HepG2 (cell line): ENCODE results near the gene ACTR1B. TPM values are rescaled to one million over a fixed set of nuclear protein-coding genes. Genes with fewer than 3 reads are reported as not detected.

Source experiments
- ARID2 ChIP-seq: sonication (generic); formaldehyde crosslinking; IDR thresholded peaks from 2 replicates; pipeline ENCODE4 v1.8.1; 2022; ENCODE audit warnings: mild to moderate bottlenecking, missing genetic modification reagents, borderline replicate concordance
- ATF1 ChIP-seq: IDR thresholded peaks from 2 replicates; pipeline ENCODE4 v1.6.1; 2016; ENCODE audit warnings: mild to moderate bottlenecking, control low read depth
- FOXP1 ChIP-seq, 2 experiments: fragments of 450-650 bp in 1 of 2; IDR thresholded peaks; 2 replicates each; pipeline ENCODE4 v1.6.1; 2017 to 2018; ENCODE audit warnings: antibody characterized with exemption in 1 of 2
- MAZ ChIP-seq, 2 experiments: sonication (generic) in 1 of 2; formaldehyde crosslinking in 1 of 2; IDR thresholded peaks; 2 replicates each; pipeline versions ENCODE4 v1.5.0 to v1.6.1; 2012 to 2020; ENCODE audit warnings: low read depth in 2 of 2, mild to moderate bottlenecking in 2 of 2, borderline replicate concordance in 1 of 2, improper control_type of control experiment in 1 of 2, low read length in 1 of 2, missing genetic modification reagents in 1 of 2, moderate library complexity in 1 of 2
- MIXL1 ChIP-seq: IDR thresholded peaks from 2 replicates; pipeline ENCODE4 v1.6.1; 2016
- NFE2L2 ChIP-seq: fragments of 150-350 bp; IDR thresholded peaks from 2 replicates; pipeline ENCODE4 v1.6.1; 2014; ENCODE audit warnings: low read length
- NR2C2 ChIP-seq: sonication (generic); formaldehyde crosslinking; IDR thresholded peaks from 2 replicates; pipeline ENCODE4 v1.4.0; 2020; ENCODE audit warnings: missing genetic modification reagents, mild to moderate bottlenecking, moderate library complexity, borderline replicate concordance
- ONECUT2 ChIP-seq: sonication (generic); formaldehyde crosslinking; IDR thresholded peaks from 2 replicates; pipeline ENCODE4 v1.4.0; 2020; ENCODE audit warnings: missing genetic modification reagents
- SNRNP70 ChIP-seq: fragments of 200-400 bp; formaldehyde crosslinking; IDR thresholded peaks from 2 replicates; pipeline ENCODE4 v1.6.1; 2017; ENCODE audit warnings: mild to moderate bottlenecking, low read depth, low read length, moderate library complexity
- ZBTB7B ChIP-seq: sonication (generic); formaldehyde crosslinking; IDR thresholded peaks from 2 replicates; pipeline ENCODE4 v1.4.0; 2020; ENCODE audit warnings: missing genetic modification reagents
- ZNF20 ChIP-seq: sonication (generic); formaldehyde crosslinking; IDR thresholded peaks from 2 replicates; pipeline ENCODE4 v1.4.0; 2020; ENCODE audit warnings: mild to moderate bottlenecking, moderate library complexity, missing genetic modification reagents
- ZNF205 ChIP-seq: IDR thresholded peaks from 2 replicates; pipeline ENCODE4 v1.6.1; 2018; ENCODE audit warnings: missing biosample characterization, missing genetic modification reagents
- ZNF260 ChIP-seq: sonication (generic); formaldehyde crosslinking; IDR thresholded peaks from 2 replicates; pipeline ENCODE4 v1.4.0; 2020; ENCODE audit warnings: missing genetic modification reagents, low read depth, mild to moderate bottlenecking, borderline replicate concordance
- ZNF264 ChIP-seq: sonication (generic); formaldehyde crosslinking; IDR thresholded peaks from 2 replicates; pipeline ENCODE4 v1.4.0; 2020; ENCODE audit warnings: missing genetic modification reagents
- ZNF703 ChIP-seq: sonication (generic); formaldehyde crosslinking; IDR thresholded peaks from 2 replicates; pipeline ENCODE4 v1.5.1; 2020; ENCODE audit warnings: missing genetic modification reagents, mild to moderate bottlenecking, moderate library complexity, borderline replicate concordance
- ZNF792 ChIP-seq: IDR thresholded peaks from 2 replicates; pipeline ENCODE4 v1.6.1; 2016
- polyA plus RNA-seq, 8 experiments: library from polyadenylated mRNA; depleted of rRNA in 3 of 8; stranded (reverse) in 7 of 8; unstranded in 1 of 8; fragments of >200 nt; fragmentation: Illumina TruSeq in 4 of 8; extraction: Trizol in 4 of 8; gene quantifications; 2 replicates each; pipeline versions ENCODE4 v1.2.1 to v1.2.3, GENCODE V29; 2011 to 2016; ENCODE audit warnings: low read depth in 4 of 8, missing spikeins in 1 of 8, mixed read lengths in 1 of 8; ENCODE audit not compliant: insufficient read depth in 1 of 8
- total RNA-seq, 5 experiments: library from RNA; depleted of rRNA; stranded (reverse); fragments of >200 nt; fragmentation: Illumina TruSeq; extraction: Trizol; gene quantifications; 2 replicates each; pipeline ENCODE4 v1.2.3, GENCODE V29; 2016; ENCODE audit warnings: low read depth in 1 of 5
- TF ChIP-seq, protein P1 (sequence below): sonication (generic); formaldehyde crosslinking; IDR thresholded peaks from 2 replicates; pipeline ENCODE4 v1.4.0; 2020; ENCODE audit warnings: missing genetic modification reagents
- TF ChIP-seq, protein P2 (sequence below): IDR thresholded peaks from 2 replicates; pipeline ENCODE4 v1.6.1; 2016; ENCODE audit warnings: missing compliant biosample characterization, missing genetic modification reagents, borderline replicate concordance
- TF ChIP-seq, protein P3 (sequence below), 2 experiments: sonication (generic) in 1 of 2; formaldehyde crosslinking in 1 of 2; IDR thresholded peaks; 2 replicates each; pipeline versions ENCODE4 v1.4.0 to v1.6.1; 2016 to 2020; ENCODE audit warnings: borderline replicate concordance in 1 of 2, low read depth in 1 of 2, mild to moderate bottlenecking in 1 of 2, missing genetic modification reagents in 1 of 2

Gene ACTR1B
- total and polyA plus RNA-seq, 2 of the 13 experiments (the other 11 are each of a cell fraction or from before 2014, with no cell fraction given), result 61.7 to 76.7 TPM

DNA sequence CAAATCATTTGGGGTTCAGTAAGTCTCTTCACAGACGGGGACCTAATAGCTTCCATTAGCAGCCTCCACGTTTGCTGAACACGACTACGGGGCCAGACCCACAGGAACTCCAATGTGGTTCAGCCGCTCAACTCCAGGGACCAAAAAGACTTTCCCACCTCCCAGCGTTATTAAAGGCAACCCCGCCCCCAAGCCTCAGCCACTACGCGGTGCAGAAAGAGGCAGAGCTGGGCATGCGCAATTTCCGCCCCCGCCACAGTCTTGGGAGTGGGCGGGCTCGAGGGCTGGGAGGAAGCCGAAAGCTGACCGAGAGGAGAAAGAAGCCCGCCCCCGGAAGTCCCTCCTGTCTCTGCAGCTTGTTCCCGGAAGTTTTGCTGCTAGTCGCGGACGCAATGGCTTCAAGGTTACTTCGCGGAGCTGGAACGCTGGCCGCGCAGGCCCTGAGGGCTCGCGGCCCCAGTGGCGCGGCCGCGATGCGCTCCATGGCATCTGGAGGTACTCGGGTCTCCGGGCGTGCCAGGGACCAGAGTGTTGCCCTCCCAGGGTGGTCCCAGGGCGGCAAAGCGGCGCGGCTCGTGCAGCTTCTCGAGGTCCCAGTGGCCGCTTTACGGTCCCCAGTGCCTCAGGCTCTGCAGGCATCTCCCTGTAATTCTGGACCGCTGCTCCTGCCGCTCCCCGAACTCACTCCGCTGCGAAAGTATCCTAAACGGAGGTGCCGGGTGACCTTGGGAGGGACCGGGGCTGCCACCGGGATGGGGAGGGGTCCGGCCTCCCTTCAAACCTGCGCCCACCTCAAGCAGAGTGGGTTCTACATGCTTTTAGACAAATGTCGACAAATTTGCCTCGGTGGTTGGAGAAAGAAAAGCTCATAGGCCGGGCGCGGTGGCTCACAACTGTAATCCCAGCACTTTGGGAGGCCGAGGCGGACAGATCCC, 17.9 kb downstream of the ACTR1B start, which contains the start of gene COX5B (continued):
- TF ChIP-seq, protein P1, sequence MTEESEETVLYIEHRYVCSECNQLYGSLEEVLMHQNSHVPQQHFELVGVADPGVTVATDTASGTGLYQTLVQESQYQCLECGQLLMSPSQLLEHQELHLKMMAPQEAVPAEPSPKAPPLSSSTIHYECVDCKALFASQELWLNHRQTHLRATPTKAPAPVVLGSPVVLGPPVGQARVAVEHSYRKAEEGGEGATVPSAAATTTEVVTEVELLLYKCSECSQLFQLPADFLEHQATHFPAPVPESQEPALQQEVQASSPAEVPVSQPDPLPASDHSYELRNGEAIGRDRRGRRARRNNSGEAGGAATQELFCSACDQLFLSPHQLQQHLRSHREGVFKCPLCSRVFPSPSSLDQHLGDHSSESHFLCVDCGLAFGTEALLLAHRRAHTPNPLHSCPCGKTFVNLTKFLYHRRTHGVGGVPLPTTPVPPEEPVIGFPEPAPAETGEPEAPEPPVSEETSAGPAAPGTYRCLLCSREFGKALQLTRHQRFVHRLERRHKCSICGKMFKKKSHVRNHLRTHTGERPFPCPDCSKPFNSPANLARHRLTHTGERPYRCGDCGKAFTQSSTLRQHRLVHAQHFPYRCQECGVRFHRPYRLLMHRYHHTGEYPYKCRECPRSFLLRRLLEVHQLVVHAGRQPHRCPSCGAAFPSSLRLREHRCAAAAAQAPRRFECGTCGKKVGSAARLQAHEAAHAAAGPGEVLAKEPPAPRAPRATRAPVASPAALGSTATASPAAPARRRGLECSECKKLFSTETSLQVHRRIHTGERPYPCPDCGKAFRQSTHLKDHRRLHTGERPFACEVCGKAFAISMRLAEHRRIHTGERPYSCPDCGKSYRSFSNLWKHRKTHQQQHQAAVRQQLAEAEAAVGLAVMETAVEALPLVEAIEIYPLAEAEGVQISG (CRISPR knock-in tag), result peak; percentile 90
- TF ChIP-seq SNRNP70 (no peak), FOXP1 (IDR thresholded peaks at IDR 0.05) (no peak), FOXP1 (CRISPR knock-in tag; IDR thresholded peaks at IDR 0.05) (no peak), NR2C2 (CRISPR knock-in tag) (peak; percentile 84), NFE2L2 (no peak), ZNF264 (peak; percentile 83; the same call in 1 of the 2 replicates), ZNF260 (CRISPR knock-in tag) (no peak), ATF1 (no peak), ZNF792 (peak; percentile 48), ZNF20 (CRISPR knock-in tag) (no peak; the same call in 1 of the 2 replicates), ZNF205 (CRISPR knock-in tag) (peak; percentile 17; the same call in 1 of the 2 replicates), ONECUT2 (CRISPR knock-in tag) (no peak), MAZ (IDR thresholded peaks at IDR 0.05; ENCODE audit: borderline replicate concordance, low read depth, low read length) (peak; percentile 80; the same call in 1 of the 2 replicates), MAZ (CRISPR knock-in tag; IDR thresholded peaks at IDR 0.05; ENCODE audit: low read depth) (peak; percentile 82; the same call in 1 of the 2 replicates), ZBTB7B (CRISPR knock-in tag) (peak; percentile 66; the same call in 1 of the 2 replicates), ZNF703 (CRISPR knock-in tag) (peak; percentile 29), ARID2 (CRISPR knock-in tag) (peak; percentile 43; the same call in 1 of the 2 replicates), MIXL1 (CRISPR knock-in tag) (no peak)
- TF ChIP-seq, protein P2, sequence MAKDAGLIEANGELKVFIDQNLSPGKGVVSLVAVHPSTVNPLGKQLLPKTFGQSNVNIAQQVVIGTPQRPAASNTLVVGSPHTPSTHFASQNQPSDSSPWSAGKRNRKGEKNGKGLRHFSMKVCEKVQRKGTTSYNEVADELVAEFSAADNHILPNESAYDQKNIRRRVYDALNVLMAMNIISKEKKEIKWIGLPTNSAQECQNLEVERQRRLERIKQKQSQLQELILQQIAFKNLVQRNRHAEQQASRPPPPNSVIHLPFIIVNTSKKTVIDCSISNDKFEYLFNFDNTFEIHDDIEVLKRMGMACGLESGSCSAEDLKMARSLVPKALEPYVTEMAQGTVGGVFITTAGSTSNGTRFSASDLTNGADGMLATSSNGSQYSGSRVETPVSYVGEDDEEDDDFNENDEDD, result peak; percentile 51; the same call in 1 of the 2 replicates
- TF ChIP-seq, protein P3, sequence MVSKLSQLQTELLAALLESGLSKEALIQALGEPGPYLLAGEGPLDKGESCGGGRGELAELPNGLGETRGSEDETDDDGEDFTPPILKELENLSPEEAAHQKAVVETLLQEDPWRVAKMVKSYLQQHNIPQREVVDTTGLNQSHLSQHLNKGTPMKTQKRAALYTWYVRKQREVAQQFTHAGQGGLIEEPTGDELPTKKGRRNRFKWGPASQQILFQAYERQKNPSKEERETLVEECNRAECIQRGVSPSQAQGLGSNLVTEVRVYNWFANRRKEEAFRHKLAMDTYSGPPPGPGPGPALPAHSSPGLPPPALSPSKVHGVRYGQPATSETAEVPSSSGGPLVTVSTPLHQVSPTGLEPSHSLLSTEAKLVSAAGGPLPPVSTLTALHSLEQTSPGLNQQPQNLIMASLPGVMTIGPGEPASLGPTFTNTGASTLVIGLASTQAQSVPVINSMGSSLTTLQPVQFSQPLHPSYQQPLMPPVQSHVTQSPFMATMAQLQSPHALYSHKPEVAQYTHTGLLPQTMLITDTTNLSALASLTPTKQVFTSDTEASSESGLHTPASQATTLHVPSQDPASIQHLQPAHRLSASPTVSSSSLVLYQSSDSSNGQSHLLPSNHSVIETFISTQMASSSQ (IDR thresholded peaks at IDR 0.05; ENCODE audit: low read depth), result no peak
- TF ChIP-seq, protein P3 (CRISPR knock-in tag; IDR thresholded peaks at IDR 0.05; ENCODE audit: borderline replicate concordance), result peak; percentile 1; the same call in 1 of the 2 replicates
